Neural progenitor cell (in vitro differentiated cells): ENCODE measurements around the gene PSMD8. TPM values are rescaled to one million over a fixed set of nuclear protein-coding genes. Genes with fewer than 3 reads are reported as not detected.
A peak's percentile ranks its signal among the peaks of the same experiment; 100 is the strongest.

ENCODE experiments used
- DNase-seq: peaks from one replicate; pipeline ENCODE4 v3.0.0-alpha.2; 2016; ENCODE audit warnings: low spot score
- H2AFZ ChIP-seq: fragments of 200-600 bp; sonication (generic); replicated peaks from 2 replicates; pipeline ENCODE4 v1.6.1; 2016; ENCODE audit warnings: antibody characterized with exemption
- H3F3A ChIP-seq: fragments of 200-600 bp; sonication (generic); 2 replicates; pipeline ENCODE4 v1.6.1; 2016; ENCODE audit warnings: antibody characterized with exemption, low read depth
- H3K27ac ChIP-seq: fragments of 200-600 bp; sonication (generic); 2 replicates; pipeline ENCODE4 v1.5.1; 2016; ENCODE audit warnings: mild to moderate bottlenecking
- H3K27me3 ChIP-seq: fragments of 200-600 bp; sonication (generic); 2 replicates; pipeline ENCODE4 v1.6.1; 2016; ENCODE audit warnings: mild to moderate bottlenecking, moderate library complexity
- H3K36me3 ChIP-seq: fragments of 200-600 bp; sonication (generic); 2 replicates; pipeline ENCODE4 v1.5.1; 2016
- H3K4me1 ChIP-seq: fragments of 200-600 bp; sonication (generic); 2 replicates; pipeline ENCODE4 v1.6.1; 2016; ENCODE audit warnings: mixed run types
- H3K4me2 ChIP-seq: fragments of 200-600 bp; sonication (generic); 2 replicates; pipeline ENCODE4 v1.6.1; 2016
- H3K4me3 ChIP-seq: fragments of 200-600 bp; sonication (generic); 2 replicates; pipeline ENCODE4 v1.5.1; 2016
- H3K79me2 ChIP-seq: fragments of 200-600 bp; sonication (generic); 2 replicates; pipeline ENCODE4 v1.6.1; 2016; ENCODE audit warnings: low read depth
- H3K9ac ChIP-seq: fragments of 200-600 bp; sonication (generic); 2 replicates; pipeline ENCODE4 v1.6.1; 2016
- H3K9me3 ChIP-seq: fragments of 200-600 bp; sonication (generic); 2 replicates; pipeline ENCODE4 v1.5.1; 2016; ENCODE audit warnings: low read depth
- H4K20me1 ChIP-seq: fragments of 200-600 bp; sonication (generic); 2 replicates; pipeline ENCODE4 v1.6.1; 2016; ENCODE audit warnings: low read depth
- H3K27ac Mint-ChIP-seq: 3 replicates; pipeline ENCODE4 v1.8.0; 2021; ENCODE audit warnings: mixed read lengths
- H3K27me3 Mint-ChIP-seq: 2 replicates; pipeline ENCODE4 v1.8.0; 2022; ENCODE audit warnings: low read depth, mild to moderate bottlenecking, inconsistent platforms, moderate library complexity, mixed read lengths; ENCODE audit not compliant: insufficient read depth
- H3K36me3 Mint-ChIP-seq: 3 replicates; pipeline ENCODE4 v1.8.0; 2021; ENCODE audit warnings: mixed read lengths
- H3K4me1 Mint-ChIP-seq: 3 replicates; pipeline ENCODE4 v1.8.0; 2021; ENCODE audit warnings: mixed read lengths
- H3K4me3 Mint-ChIP-seq: 3 replicates; pipeline ENCODE4 v1.8.0; 2021; ENCODE audit warnings: mild to moderate bottlenecking, moderate library complexity, mixed read lengths
- H3K9me3 Mint-ChIP-seq: 3 replicates; pipeline ENCODE4 v1.8.0; 2020; ENCODE audit warnings: mixed read lengths
- EZH2 ChIP-seq: fragments of 200-600 bp; sonication (generic); IDR thresholded peaks from 2 replicates; pipeline ENCODE4 v1.6.1; 2017; ENCODE audit warnings: antibody characterized with exemption, mild to moderate bottlenecking, moderate library complexity
- EZH2phosphoT487 ChIP-seq: fragments of 200-600 bp; sonication (generic); IDR thresholded peaks from 2 replicates; pipeline ENCODE4 v1.6.1; 2017; ENCODE audit warnings: antibody characterized with exemption
- total RNA-seq: library from RNA; depleted of rRNA; stranded (reverse); fragments of >200 nt; gene quantifications from 2 replicates; pipeline ENCODE4 v1.2.3, GENCODE V29; 2015; ENCODE audit warnings: low replicate concordance
- TF ChIP-seq, protein P1 (sequence below): fragments of 200-600 bp; sonication (generic); IDR thresholded peaks from 2 replicates; pipeline ENCODE4 v1.5.1; 2017; ENCODE audit warnings: antibody characterized with exemption, mild to moderate bottlenecking

Gene PSMD8
- total RNA-seq, 1 donor from 2014 or later = 119 TPM

DNA sequence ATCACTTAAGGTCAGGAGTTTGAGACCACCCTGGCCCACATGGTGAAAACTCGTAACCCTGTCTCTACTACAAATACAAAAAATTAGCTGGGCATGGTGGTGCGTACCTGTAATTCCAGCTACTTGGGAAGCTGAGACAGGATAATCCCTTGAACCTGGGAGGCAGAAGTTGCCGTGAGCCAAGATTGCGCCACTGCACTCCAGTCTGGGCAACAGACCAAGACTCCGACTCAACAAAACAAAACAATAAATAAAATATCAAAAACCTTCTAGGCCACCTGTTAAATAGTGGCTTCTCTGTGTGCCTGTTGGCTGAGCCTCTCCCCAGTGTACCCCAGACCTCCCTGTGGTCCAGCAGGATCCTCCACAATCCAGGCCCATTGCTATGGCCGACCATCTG, 3.3 kb upstream of the PSMD8 start:
- H3K4me2 ChIP-seq = no peak overlapping the region
- no peak overlapping the region for H3K27ac ChIP-seq
- TF ChIP-seq EZH2phosphoT487 = no peak
- TF ChIP-seq, protein P1, sequence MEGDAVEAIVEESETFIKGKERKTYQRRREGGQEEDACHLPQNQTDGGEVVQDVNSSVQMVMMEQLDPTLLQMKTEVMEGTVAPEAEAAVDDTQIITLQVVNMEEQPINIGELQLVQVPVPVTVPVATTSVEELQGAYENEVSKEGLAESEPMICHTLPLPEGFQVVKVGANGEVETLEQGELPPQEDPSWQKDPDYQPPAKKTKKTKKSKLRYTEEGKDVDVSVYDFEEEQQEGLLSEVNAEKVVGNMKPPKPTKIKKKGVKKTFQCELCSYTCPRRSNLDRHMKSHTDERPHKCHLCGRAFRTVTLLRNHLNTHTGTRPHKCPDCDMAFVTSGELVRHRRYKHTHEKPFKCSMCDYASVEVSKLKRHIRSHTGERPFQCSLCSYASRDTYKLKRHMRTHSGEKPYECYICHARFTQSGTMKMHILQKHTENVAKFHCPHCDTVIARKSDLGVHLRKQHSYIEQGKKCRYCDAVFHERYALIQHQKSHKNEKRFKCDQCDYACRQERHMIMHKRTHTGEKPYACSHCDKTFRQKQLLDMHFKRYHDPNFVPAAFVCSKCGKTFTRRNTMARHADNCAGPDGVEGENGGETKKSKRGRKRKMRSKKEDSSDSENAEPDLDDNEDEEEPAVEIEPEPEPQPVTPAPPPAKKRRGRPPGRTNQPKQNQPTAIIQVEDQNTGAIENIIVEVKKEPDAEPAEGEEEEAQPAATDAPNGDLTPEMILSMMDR = no peak
- TF ChIP-seq EZH2 = no peak
- no peak overlapping the region for H3K4me3 ChIP-seq
- H2AFZ ChIP-seq = no peak overlapping the region
- Mint-ChIP-seq H3K27me3 (peaks cover 12% of the 10 kb centered on the region), H3K27ac (no peak overlapping the region), H3K36me3 (no peaks in the 10 kb centered on the region), H3K4me1 (peaks cover 19% of the 10 kb centered on the region), H3K9me3 (no peaks in the 10 kb centered on the region), H3K4me3 (no peak overlapping the region)
- no peaks in the 10 kb centered on the region for H3K9me3 ChIP-seq
- DNase-seq = no peak
- H3K27me3 ChIP-seq = peaks cover 11% of the 10 kb centered on the region
- H3K9ac ChIP-seq = no peak overlapping the region
- H3K4me1 ChIP-seq = peaks cover 27% of the 10 kb centered on the region
- peaks cover 14% of the 10 kb centered on the region for H3K79me2 ChIP-seq
- no peaks in the 10 kb centered on the region for H3K36me3 ChIP-seq
- peaks cover 13% of the 10 kb centered on the region for H3F3A ChIP-seq
- H4K20me1 ChIP-seq = peaks cover 10% of the 10 kb centered on the region

DNA sequence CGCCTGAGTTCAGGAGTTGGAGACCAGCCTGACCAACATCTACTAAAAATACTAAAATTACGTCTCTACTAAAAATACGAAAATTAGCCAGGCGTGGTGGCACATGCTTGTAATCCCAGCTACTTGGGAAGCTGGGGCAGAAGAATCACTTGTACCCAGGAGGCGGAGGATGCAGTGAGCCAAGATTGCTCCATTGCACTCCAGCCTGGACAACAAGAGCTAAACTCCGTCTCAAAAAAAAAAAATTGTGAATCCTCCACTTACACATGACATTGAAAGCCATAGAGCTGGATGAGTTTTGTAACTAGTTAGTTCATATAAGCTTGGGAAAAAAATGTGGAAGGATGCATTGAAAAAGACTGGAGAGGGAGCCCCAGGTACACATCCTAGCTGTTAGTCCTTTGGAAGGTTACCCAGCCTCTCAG, 452 bp upstream of the PSMD8 start:
- no peaks in the 10 kb centered on the region for H3K9me3 Mint-ChIP-seq
- Histone ChIP-seq H2AFZ (peak overlapping the region; percentile 45), H3K27me3 (peaks cover 11% of the 10 kb centered on the region), H3K9me3 (no peaks in the 10 kb centered on the region), H3K36me3 (no peaks in the 10 kb centered on the region), H3F3A (peaks cover 7% of the 10 kb centered on the region), H3K27ac (no peak overlapping the region), H4K20me1 (peaks cover 20% of the 10 kb centered on the region), H3K9ac (no peak overlapping the region), H3K79me2 (peaks cover 32% of the 10 kb centered on the region), H3K4me1 (peaks cover 11% of the 10 kb centered on the region), H3K4me3 (peak overlapping the region; percentile 42), H3K4me2 (peak overlapping the region; percentile 73)
- peaks cover 4% of the 10 kb centered on the region for H3K36me3 Mint-ChIP-seq
- H3K4me3 Mint-ChIP-seq = peak overlapping the region; percentile 96
- no peak for DNase-seq
- peak overlapping the region; percentile 88 for H3K27ac Mint-ChIP-seq
- TF ChIP-seq EZH2 (no peak), EZH2phosphoT487 (no peak)
- TF ChIP-seq, protein P1 = no peak
- H3K27me3 Mint-ChIP-seq = peaks cover 9% of the 10 kb centered on the region
- H3K4me1 Mint-ChIP-seq = peaks cover 22% of the 10 kb centered on the region

DNA sequence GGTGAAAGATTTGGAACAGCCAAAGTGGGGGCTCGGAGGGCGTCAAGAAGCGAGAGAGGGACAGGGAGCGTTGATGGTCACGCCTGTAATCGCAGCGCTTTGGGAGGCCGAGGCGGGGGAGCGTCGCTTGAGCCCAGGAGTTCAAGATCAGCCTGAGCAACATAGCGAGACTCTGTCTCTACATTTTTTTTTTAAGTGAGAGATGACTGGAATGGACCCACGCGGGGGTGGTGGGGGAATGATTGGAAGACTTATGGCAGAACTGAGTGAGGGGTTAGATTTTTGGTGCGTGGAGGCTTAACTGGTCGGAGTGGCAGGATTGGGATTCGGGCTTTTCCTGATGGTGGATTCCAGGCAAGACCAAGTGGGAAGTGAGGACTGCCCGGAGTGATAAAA, 725 bp downstream of the PSMD8 start:
- Histone ChIP-seq H3K4me1 (peaks cover 11% of the 10 kb centered on the region), H3K4me3 (peak overlapping the region; percentile 98), H3K79me2 (peaks cover 32% of the 10 kb centered on the region), H4K20me1 (peaks cover 20% of the 10 kb centered on the region), H2AFZ (peak overlapping the region; percentile 93), H3K36me3 (no peaks in the 10 kb centered on the region), H3K4me2 (peak overlapping the region; percentile 99), H3K9ac (peak overlapping the region; percentile 94), H3K27me3 (peaks cover 11% of the 10 kb centered on the region), H3K9me3 (no peaks in the 10 kb centered on the region), H3F3A (peaks cover 7% of the 10 kb centered on the region), H3K27ac (no peak overlapping the region)
- peak overlapping the region; percentile 91 for H3K27ac Mint-ChIP-seq
- no peak for DNase-seq
- H3K4me1 Mint-ChIP-seq = peaks cover 22% of the 10 kb centered on the region
- H3K9me3 Mint-ChIP-seq = no peaks in the 10 kb centered on the region
- H3K27me3 Mint-ChIP-seq = peaks cover 7% of the 10 kb centered on the region
- TF ChIP-seq, protein P1 = no peak
- TF ChIP-seq EZH2 = no peak
- TF ChIP-seq EZH2phosphoT487 = no peak
- peaks cover 8% of the 10 kb centered on the region for H3K36me3 Mint-ChIP-seq
- peak overlapping the region; percentile 96 for H3K4me3 Mint-ChIP-seq
